GM12878 (cell line): Measurements from ENCODE around the gene AGBL3. TPM values are rescaled to one million over a fixed set of nuclear protein-coding genes. Genes with fewer than 3 reads are reported as not detected.
A peak's percentile ranks its signal among the peaks of the same experiment; 100 is the strongest.

ENCODE experiments used
- CEBPB ChIP-seq, 2 experiments: fragments of 150-350 bp in 1 of 2; IDR thresholded peaks; 2 replicates each; pipeline ENCODE4 v1.6.1; 2012 to 2014; ENCODE audit warnings: low read depth in 2 of 2, low read length in 2 of 2, borderline replicate concordance in 1 of 2, inconsistent platforms in 1 of 2
- HDGF ChIP-seq: fragments of 450-650 bp; IDR thresholded peaks from 2 replicates; pipeline ENCODE4 v1.6.1; 2016; ENCODE audit warnings: antibody characterized with exemption
- MXI1 ChIP-seq: fragments of 150-350 bp; IDR thresholded peaks from 2 replicates; pipeline ENCODE4 v1.6.1; 2011; ENCODE audit warnings: low read depth, mild to moderate bottlenecking, inconsistent platforms, low read length, improper control_type of control experiment
- MYB ChIP-seq: fragments of 150-350 bp; IDR thresholded peaks from 2 replicates; pipeline ENCODE4 v1.6.1; 2014; ENCODE audit warnings: mild to moderate bottlenecking, low read depth, low read length, borderline replicate concordance
- MYC ChIP-seq: IDR thresholded peaks from 2 replicates; pipeline ENCODE4 v1.6.1; 2011; ENCODE audit warnings: mild to moderate bottlenecking, low read length, moderate library complexity, inconsistent platforms; ENCODE audit not compliant: insufficient read depth, insufficient replicate concordance, insufficient read length, severe bottlenecking
- NBN ChIP-seq: fragments of 450-650 bp; IDR thresholded peaks from 2 replicates; pipeline ENCODE4 v1.6.1; 2016
- POLR2AphosphoS2 ChIP-seq: IDR thresholded peaks from 2 replicates; pipeline ENCODE4 v1.6.1; 2011; ENCODE audit warnings: low read depth, mild to moderate bottlenecking, low read length, improper control_type of control experiment, moderate library complexity
- RELA ChIP-seq: fragments of 450-650 bp; IDR thresholded peaks from 2 replicates; pipeline ENCODE4 v1.8.0; 2014; ENCODE audit warnings: borderline replicate concordance; ENCODE audit not compliant: partially characterized antibody
- polyA plus RNA-seq, 11 experiments: library from polyadenylated mRNA; depleted of rRNA in 4 of 11; unstranded in 6 of 11; stranded (reverse) in 5 of 11; fragments of >200 nt; fragmentation: Nextera tagmentation in 4 of 11; fragmentation: Illumina TruSeq in 1 of 11; extraction: Ambion mirVana in 4 of 11; extraction: Trizol in 1 of 11; gene quantifications; 1 replicate in 1 of 11; 2 replicates in 10 of 11; pipeline versions ENCODE4 v1.2.1 to v1.2.3, GENCODE V29; 2011 to 2016; ENCODE audit warnings: inconsistent platforms in 2 of 11, missing spikeins in 2 of 11, low read depth in 1 of 11
- total RNA-seq, 4 experiments: library from RNA; depleted of rRNA in 3 of 4; stranded (reverse); fragments of >200 nt in 3 of 4; fragmentation: Illumina TruSeq in 1 of 4; extraction: Trizol in 1 of 4; gene quantifications; 2 replicates each; pipeline versions ENCODE4 v1.2.1 to v1.2.3, GENCODE V29; 2013 to 2021
- TF ChIP-seq, protein P1 (sequence below): fragments of 450-650 bp; IDR thresholded peaks from 2 replicates; pipeline ENCODE4 v1.6.1; 2017; ENCODE audit warnings: mild to moderate bottlenecking, low read depth, inconsistent platforms; ENCODE audit not compliant: poor library complexity, severe bottlenecking
- TF ChIP-seq, protein P2 (sequence below): fragments of 450-650 bp; IDR thresholded peaks from 2 replicates; pipeline ENCODE4 v1.6.1; 2016; ENCODE audit warnings: mild to moderate bottlenecking
- TF ChIP-seq, protein P3 (sequence below): IDR thresholded peaks from 2 replicates; pipeline ENCODE4 v1.6.1; 2011; ENCODE audit warnings: borderline replicate concordance, low read depth, mild to moderate bottlenecking, moderate library complexity, mixed read lengths, low read length; ENCODE audit not compliant: insufficient read depth; ENCODE audit errors: extremely low read length
- TF ChIP-seq, protein P4 (sequence below): fragments of 450-650 bp; IDR thresholded peaks from 2 replicates; pipeline ENCODE4 v1.6.1; 2016; ENCODE audit warnings: mild to moderate bottlenecking

Gene AGBL3
- total and polyA plus RNA-seq, 10 of the 15 experiments (the other 5 are each of a cell fraction or from before 2014, with no cell fraction given), result 0.82 to 12.4 (median 3.7) TPM

DNA sequence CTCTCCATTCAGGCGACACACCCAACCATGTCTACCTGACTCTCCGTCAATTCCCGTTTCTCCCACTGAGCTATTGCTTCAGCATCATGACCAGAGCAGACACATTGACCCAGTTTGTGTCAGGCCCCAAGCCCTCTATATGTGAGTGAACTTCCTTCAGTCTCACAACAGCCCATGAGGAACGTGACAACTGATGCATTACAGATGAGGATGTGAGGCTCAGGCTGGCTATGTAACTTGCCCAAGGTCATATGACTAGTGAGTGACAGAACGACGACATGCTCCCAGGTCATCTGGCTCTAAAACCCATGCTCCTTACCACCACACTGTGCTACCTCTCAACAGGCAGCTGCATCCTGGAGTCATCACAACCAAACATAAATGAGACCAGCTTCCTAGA, 165.2 kb downstream of the AGBL3 start (continued):
- TF ChIP-seq, protein P1, sequence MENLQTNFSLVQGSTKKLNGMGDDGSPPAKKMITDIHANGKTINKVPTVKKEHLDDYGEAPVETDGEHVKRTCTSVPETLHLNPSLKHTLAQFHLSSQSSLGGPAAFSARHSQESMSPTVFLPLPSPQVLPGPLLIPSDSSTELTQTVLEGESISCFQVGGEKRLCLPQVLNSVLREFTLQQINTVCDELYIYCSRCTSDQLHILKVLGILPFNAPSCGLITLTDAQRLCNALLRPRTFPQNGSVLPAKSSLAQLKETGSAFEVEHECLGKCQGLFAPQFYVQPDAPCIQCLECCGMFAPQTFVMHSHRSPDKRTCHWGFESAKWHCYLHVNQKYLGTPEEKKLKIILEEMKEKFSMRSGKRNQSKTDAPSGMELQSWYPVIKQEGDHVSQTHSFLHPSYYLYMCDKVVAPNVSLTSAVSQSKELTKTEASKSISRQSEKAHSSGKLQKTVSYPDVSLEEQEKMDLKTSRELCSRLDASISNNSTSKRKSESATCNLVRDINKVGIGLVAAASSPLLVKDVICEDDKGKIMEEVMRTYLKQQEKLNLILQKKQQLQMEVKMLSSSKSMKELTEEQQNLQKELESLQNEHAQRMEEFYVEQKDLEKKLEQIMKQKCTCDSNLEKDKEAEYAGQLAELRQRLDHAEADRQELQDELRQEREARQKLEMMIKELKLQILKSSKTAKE, result no peak
- TF ChIP-seq RELA (no peak), CEBPB (IDR thresholded peaks at IDR 0.05; ENCODE audit: borderline replicate concordance in 1 of 2, low read depth in 2 of 2, low read length in 2 of 2) (no peak), HDGF (0 out of 2 replicates have a peak, but pooled peaks have one; percentile 33), MYC (no peak), MYB (no peak), MXI1 (peak; percentile 35; the same call in 1 of the 2 replicates), POLR2AphosphoS2 (0 out of 2 replicates have a peak, but pooled peaks have one; percentile 33), NBN (0 out of 2 replicates have a peak, but pooled peaks have one; percentile 18)
- TF ChIP-seq, protein P2, sequence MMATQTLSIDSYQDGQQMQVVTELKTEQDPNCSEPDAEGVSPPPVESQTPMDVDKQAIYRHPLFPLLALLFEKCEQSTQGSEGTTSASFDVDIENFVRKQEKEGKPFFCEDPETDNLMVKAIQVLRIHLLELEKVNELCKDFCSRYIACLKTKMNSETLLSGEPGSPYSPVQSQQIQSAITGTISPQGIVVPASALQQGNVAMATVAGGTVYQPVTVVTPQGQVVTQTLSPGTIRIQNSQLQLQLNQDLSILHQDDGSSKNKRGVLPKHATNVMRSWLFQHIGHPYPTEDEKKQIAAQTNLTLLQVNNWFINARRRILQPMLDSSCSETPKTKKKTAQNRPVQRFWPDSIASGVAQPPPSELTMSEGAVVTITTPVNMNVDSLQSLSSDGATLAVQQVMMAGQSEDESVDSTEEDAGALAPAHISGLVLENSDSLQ, result peak; percentile 85
- TF ChIP-seq, protein P3, sequence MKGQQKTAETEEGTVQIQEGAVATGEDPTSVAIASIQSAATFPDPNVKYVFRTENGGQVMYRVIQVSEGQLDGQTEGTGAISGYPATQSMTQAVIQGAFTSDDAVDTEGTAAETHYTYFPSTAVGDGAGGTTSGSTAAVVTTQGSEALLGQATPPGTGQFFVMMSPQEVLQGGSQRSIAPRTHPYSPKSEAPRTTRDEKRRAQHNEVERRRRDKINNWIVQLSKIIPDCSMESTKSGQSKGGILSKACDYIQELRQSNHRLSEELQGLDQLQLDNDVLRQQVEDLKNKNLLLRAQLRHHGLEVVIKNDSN, result peak; percentile 23
- TF ChIP-seq, protein P4, sequence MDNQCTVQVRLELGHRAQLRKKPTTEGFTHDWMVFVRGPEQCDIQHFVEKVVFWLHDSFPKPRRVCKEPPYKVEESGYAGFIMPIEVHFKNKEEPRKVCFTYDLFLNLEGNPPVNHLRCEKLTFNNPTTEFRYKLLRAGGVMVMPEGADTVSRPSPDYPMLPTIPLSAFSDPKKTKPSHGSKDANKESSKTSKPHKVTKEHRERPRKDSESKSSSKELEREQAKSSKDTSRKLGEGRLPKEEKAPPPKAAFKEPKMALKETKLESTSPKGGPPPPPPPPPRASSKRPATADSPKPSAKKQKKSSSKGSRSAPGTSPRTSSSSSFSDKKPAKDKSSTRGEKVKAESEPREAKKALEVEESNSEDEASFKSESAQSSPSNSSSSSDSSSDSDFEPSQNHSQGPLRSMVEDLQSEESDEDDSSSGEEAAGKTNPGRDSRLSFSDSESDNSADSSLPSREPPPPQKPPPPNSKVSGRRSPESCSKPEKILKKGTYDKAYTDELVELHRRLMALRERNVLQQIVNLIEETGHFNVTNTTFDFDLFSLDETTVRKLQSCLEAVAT, result peak; percentile 3
